Measurements from ENCODE around the gene C3orf52. TPM values are rescaled to one million over a fixed set of nuclear protein-coding genes. Genes with fewer than 3 reads are reported as not detected.
A peak's percentile ranks its signal among the peaks of the same experiment; 100 is the strongest.

C3orf52 gene
- total and polyA plus RNA-seq, 10 of the 15 experiments (the other 5 are each of a cell fraction or from before 2014, with no cell fraction given) = 0.15 to 1.9 (median 0.73) TPM

- TF ChIP-seq CREB1 (IDR thresholded peaks at IDR 0.05; ENCODE audit: low read depth) (no peak), ATF7 (IDR thresholded peaks at IDR 0.05; ENCODE audit: low read depth) (0 out of 2 replicates have a peak, but pooled peaks have one; percentile 27), EZH2 (IDR thresholded peaks at IDR 0.05; ENCODE audit: borderline replicate concordance, control insufficient read depth, low read depth, low read length) (no peak), JUNB (IDR thresholded peaks at IDR 0.05) (no peak), ZBTB4 (CRISPR knock-in tag; IDR thresholded peaks at IDR 0.05) (no peak), ZZZ3 (IDR thresholded peaks at IDR 0.05; ENCODE audit: control insufficient read depth, insufficient read length, low read depth) (no peak), KLF5 (IDR thresholded peaks at IDR 0.05; ENCODE audit: partially characterized antibody) (no peak), HSF1 (IDR thresholded peaks at IDR 0.05; ENCODE audit: low read depth, low read length) (no peak), FOS (IDR thresholded peaks at IDR 0.05; ENCODE audit: borderline replicate concordance, extremely low read depth, insufficient read length) (no peak), RAD51 (IDR thresholded peaks at IDR 0.05) (no peak), SMARCA5 (IDR thresholded peaks at IDR 0.05) (no peak), BHLHE40 (IDR thresholded peaks at IDR 0.05; ENCODE audit: borderline replicate concordance in 1 of 2, low read depth in 2 of 2, low read length in 1 of 2) (peak; percentile 26 to 34; a peak in 2 of 4 replicates), TCF12 (IDR thresholded peaks at IDR 0.05; ENCODE audit: low read depth, low read length) (no peak)
- TF ChIP-seq, protein P1, sequence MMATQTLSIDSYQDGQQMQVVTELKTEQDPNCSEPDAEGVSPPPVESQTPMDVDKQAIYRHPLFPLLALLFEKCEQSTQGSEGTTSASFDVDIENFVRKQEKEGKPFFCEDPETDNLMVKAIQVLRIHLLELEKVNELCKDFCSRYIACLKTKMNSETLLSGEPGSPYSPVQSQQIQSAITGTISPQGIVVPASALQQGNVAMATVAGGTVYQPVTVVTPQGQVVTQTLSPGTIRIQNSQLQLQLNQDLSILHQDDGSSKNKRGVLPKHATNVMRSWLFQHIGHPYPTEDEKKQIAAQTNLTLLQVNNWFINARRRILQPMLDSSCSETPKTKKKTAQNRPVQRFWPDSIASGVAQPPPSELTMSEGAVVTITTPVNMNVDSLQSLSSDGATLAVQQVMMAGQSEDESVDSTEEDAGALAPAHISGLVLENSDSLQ (IDR thresholded peaks at IDR 0.05) = peak; percentile 60
- TF ChIP-seq, protein P2, sequence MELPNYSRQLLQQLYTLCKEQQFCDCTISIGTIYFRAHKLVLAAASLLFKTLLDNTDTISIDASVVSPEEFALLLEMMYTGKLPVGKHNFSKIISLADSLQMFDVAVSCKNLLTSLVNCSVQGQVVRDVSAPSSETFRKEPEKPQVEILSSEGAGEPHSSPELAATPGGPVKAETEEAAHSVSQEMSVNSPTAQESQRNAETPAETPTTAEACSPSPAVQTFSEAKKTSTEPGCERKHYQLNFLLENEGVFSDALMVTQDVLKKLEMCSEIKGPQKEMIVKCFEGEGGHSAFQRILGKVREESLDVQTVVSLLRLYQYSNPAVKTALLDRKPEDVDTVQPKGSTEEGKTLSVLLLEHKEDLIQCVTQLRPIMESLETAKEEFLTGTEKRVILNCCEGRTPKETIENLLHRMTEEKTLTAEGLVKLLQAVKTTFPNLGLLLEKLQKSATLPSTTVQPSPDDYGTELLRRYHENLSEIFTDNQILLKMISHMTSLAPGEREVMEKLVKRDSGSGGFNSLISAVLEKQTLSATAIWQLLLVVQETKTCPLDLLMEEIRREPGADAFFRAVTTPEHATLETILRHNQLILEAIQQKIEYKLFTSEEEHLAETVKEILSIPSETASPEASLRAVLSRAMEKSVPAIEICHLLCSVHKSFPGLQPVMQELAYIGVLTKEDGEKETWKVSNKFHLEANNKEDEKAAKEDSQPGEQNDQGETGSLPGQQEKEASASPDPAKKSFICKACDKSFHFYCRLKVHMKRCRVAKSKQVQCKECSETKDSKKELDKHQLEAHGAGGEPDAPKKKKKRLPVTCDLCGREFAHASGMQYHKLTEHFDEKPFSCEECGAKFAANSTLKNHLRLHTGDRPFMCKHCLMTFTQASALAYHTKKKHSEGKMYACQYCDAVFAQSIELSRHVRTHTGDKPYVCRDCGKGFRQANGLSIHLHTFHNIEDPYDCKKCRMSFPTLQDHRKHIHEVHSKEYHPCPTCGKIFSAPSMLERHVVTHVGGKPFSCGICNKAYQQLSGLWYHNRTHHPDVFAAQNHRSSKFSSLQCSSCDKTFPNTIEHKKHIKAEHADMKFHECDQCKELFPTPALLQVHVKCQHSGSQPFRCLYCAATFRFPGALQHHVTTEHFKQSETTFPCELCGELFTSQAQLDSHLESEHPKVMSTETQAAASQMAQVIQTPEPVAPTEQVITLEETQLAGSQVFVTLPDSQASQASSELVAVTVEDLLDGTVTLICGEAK (IDR thresholded peaks at IDR 0.05; ENCODE audit: borderline replicate concordance) = no peak
Measured at GRCh38 chr3:112127522-112128494, 41.6 kb downstream of the C3orf52 start (continued).
